Peyer's patch (tissue), 4 donors: ENCODE data around the gene EML4.

Experiments used
- CTCF ChIP-seq, 6 experiments: fragments of 450-650 bp in 4 of 6; fragments of 200-600 bp in 2 of 6; sonication (generic) in 1 of 6; IDR thresholded peaks; one replicate each; pipeline ENCODE4 v1.5.1; 2017 to 2019; ENCODE audit warnings: antibody characterized with exemption in 6 of 6, mild to moderate bottlenecking in 3 of 6, moderate library complexity in 1 of 6
- POLR2A ChIP-seq, 2 donors: fragments of 450-650 bp; IDR thresholded peaks; one replicate each; pipeline ENCODE4 v1.5.1; 2017; ENCODE audit warnings: antibody characterized with exemption in 2 of 2, mild to moderate bottlenecking in 2 of 2, moderate library complexity in 2 of 2

- TF ChIP-seq CTCF (IDR thresholded peaks at IDR 0.05) (no peak), POLR2A (IDR thresholded peaks at IDR 0.05) (no peak)
Observed at GRCh38 chr2:42199002-42199401, 29.8 kb downstream of the EML4 start.
